Hematopoietic multipotent progenitor cell treated with erythropoietin and hydrocortisone succinate and interleukin-3 and kit ligand, for 8 days (in vitro differentiated cells): ENCODE data around the gene NMD3.
A peak's percentile ranks its signal among the peaks of the same experiment; 100 is the strongest.
"Not testable (repeated sequence)": the region's sequence is repeated elsewhere in the genome, so short reads cannot be mapped to it uniquely, and the experiment has no call there.

Source experiments
- DNase-seq: peaks from one replicate; pipeline ENCODE4 v3.0.0-alpha.2; 2015

NMD3 gene

GRCh38 chr3:161220850-161221753 lies at the start of gene NMD3:
NMD3 (plus strand) TSS chr3:161221311; CDS start chr3:161222014, 703 bp downstream.
- peak; percentile 94 for DNase-seq

GRCh38 chr3:161171639-161172552 lies 49.2 kb upstream of the NMD3 start:
- no peak for DNase-seq

GRCh38 chr3:161175506-161175905 lies 45.6 kb upstream of the NMD3 start:
- DNase-seq = no peak

- no peak for DNase-seq
Observed at GRCh38 chr3:161177991-161178390, 43.1 kb upstream of the NMD3 start.

GRCh38 chr3:161181371-161181770 lies 39.7 kb upstream of the NMD3 start:
- not testable (repeated sequence) for DNase-seq

- DNase-seq = peak; percentile 23
Observed at GRCh38 chr3:161187046-161187445, 34.1 kb upstream of the NMD3 start.

DNA sequence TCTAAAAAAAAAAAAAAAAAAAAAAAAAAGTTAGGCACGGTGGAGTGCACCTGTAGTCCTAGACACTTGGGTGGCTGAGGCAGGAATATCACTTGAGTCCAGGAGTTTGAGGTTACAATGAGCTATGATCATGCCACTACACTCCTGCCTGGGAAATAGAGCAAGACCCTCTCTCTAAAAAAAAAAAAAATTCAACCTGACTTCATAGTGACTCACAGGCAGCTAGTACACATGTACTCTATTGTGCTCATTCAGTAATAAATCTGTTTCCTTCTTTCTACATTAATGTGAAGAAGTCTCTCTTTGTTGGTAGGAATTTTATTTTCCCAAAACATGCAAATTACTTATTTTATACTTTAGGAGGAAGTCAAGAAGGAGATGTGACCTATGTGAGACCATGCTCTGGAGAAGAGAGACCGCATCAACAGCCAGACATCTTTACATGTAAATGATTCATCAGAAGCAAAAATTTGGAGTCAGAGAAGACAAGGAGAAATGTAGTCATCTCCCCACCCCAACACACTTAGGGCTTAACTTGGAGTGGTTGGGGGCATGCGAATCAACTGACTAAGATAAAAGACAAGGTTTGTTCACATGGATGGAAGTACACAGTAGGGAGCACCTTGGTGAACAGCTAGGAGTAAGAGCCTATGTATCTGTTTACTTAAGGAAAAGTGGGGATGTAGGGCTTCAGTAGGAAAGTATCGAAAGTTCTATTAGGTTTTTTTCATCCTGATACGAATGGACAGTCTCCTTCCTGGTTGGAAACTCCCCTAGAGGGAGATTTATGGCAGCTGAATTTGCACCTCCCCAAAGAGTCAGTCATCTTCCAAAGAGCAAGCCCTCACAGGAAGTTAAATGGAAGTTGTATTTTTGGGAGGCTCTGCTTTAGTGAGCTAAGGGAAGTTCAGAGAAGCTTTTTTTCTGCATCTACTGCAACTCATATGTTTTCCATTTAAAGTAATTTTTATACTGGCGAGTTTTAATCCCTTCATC lies 23.0 kb upstream of the NMD3 start:
- DNase-seq = no peak

- no peak for DNase-seq
Observed at GRCh38 chr3:161199926-161200325, 21.2 kb upstream of the NMD3 start.

GRCh38 chr3:161203485-161204098 lies 17.5 kb upstream of the NMD3 start:
- DNase-seq = no peak

DNA sequence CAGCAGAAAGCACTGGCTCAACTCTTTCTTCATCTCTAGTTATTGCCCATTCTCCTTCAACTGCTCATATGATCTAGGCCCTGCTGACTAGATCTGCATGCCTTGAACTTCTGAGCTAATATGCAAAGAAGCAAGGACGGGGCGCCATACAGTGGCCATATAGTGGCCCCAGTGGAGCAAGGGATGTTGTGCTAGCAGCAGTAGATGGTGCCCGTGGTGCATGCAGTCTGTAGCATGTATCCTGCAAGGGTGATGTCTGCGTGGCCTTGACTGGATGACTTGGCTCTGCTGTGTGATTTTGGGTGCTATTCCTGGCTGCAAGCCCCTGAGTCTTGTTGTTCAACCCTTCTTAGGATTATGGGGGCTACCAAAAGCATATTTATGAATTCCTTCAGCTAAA lies 12.2 kb upstream of the NMD3 start:
- DNase-seq = no peak

DNA sequence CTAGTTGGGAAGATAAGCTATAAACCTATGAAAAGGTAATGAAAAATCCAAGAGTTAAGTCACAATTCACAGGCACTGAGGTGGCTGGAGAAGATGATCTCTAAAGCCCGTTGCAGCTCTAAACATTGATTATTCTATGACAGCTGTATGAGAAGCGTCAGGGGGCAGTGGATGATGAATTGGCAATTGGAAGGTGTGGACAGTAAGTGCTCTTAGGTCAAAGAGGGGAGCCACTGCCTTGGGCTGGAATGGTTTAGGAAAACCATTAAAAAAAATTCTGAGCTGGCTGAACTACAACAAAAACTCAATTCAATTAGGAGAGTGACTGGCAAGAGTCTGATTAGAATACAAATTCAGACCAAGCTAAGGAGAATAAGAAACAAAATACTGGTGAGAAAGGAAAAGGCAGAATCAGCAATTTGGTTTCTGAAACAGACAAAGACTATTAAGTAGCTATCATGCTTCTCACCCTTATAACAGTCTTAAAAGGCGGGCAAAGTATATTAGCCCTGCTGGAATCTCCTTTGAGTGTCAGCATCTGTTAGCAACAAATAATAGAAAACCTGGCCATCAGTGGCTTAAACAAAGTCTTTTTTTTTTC lies 8.8 kb upstream of the NMD3 start:
- DNase-seq = no peak

GRCh38 chr3:161212906-161213305 lies 8.2 kb upstream of the NMD3 start:
- DNase-seq = no peak

GRCh38 chr3:161213644-161214043 lies 7.5 kb upstream of the NMD3 start:
- no peak for DNase-seq

GRCh38 chr3:161215185-161215584 lies 5.9 kb upstream of the NMD3 start:
- no peak for DNase-seq

DNA sequence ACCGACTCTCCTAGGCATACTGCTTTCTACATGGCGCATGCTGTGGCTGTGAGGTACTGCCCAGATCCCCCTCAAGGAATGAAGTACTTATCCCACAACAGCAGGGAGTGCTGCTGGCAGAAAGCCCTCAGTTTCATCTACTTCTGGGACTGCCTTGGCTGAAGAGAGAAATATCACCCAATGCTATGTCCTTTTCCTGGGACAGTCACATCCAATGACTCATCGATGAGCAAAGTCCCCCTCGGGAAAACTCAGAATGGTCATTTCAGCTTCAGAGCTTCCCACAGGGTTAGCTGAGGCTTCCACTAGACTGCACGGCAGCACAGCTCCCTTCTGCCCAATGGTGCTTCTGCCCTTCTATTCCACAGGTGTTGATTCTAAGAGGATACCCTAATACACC lies 3.6 kb upstream of the NMD3 start:
- no peak for DNase-seq

DNA sequence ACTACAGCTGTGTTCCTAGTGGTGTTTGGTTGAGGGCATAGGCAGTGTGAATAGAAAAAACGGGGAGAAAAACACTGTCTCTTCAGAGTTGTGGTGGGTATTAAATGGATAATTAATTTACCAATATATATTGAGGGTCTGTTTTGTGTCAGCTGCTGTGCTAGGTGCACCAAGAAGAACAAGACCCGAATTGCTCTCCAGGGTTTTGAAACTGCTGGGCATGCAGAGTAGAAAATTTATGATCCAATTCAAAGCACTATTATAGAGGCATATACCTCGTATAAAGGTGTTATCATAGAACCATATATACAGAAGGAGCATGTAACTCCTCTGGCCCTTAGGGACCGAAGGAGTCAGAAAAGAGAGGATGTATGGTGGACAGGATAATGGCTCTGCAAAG lies 1.6 kb upstream of the NMD3 start:
- DNase-seq = no peak

DNA sequence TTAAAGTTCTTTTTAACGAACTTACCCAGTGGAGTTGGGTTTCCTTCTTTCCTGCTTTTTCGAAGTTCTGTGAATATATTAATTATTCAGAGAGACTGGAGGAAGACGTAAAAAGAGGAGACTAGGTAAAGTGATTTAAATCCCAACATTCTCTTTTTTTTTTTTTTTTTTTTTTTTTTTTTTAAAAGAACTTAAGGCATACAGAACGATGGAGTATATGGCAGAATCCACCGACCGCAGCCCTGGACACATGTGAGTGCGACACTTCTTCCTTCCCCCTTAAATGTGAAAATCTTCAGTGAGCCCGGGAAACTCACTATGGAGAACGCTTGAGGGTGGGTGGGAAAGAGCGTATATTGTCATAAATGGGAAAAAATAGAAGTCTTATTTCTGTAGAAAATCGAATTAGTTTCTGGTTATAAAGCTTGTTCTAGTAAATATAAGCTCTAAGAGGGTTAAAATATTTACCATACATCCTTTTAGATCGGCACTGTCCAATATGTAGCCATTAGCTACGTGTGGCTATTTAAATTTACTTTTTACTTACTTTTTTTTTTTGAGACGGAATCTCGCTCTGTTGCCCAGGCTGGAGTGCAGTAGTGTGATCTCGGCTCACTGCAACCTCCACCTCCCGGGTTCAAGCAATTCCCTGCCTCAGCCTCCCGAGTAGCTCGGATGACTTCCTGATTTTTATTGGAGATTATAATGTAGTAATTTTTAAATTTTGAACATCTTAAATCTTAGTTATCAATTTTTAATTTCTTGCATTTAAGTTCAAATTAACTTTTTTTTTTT lies 892 bp downstream of the NMD3 start:
- peak; percentile 61 for DNase-seq

DNA sequence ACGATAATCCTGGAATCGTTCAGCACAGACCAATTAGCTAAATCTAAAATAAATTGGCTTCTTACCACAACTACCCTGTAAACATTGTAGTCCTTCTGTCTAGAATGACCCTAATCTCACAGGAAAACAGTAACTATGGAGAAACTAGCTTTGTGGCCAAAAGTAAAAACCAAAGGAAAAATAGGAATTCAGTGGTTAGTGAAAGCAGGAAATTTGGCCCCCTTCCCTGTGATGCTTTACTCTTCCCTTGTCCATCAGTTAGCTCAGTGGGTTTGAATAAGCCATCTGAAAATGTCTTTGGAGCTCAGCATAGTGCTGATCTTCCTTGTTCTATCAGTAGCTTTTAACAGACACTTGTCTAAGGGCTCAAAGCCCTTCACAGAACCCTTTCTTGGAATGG lies 1.6 kb downstream of the NMD3 start:
- DNase-seq = no peak

DNA sequence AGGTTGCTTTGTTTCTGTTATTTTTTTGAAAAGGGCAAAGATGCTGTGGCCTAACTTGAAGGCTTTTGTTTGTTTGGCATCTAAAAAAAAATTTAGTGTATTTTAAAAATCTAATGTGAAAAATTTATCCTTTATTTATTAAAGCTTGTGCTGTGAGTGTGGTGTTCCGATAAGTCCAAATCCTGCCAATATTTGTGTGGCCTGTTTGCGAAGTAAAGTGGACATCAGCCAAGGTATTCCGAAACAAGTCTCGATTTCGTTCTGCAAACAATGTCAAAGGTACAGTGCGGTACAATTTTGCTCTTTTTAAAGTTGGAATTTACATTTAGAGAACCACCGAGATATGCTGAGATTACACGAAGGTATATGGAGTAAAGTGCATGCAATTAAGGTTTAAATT lies 3.7 kb downstream of the NMD3 start:
- DNase-seq = no peak

- DNase-seq = no peak
Observed at GRCh38 chr3:161230621-161231171, 9.6 kb downstream of the NMD3 start.
